GM12878 (cell line): ENCODE results near the gene MGAT4B. TPM values are rescaled to one million over a fixed set of nuclear protein-coding genes. Genes with fewer than 3 reads are reported as not detected.

Experiments
- ATAC-seq: fragments of 200-7000 bp; cut with Tn5 transposase; 3 replicates; pipeline ENCODE4 v1.9.1; 2020; ENCODE audit warnings: mild to moderate bottlenecking, moderate library complexity
- BruUV-seq: library from RNA; stranded (reverse); fragments of 400-500 nt; replicated peaks from 2 replicates; lab custom pipeline; 2021; lab: Mats Ljungman, UMichigan
- CTCF ChIA-PET: fragments of 300-600 bp; sonication (Branson Sonifier 250); formaldehyde crosslinking; extraction: SDS; loops from one replicate; lab custom pipeline; 2021; ENCODE audit warnings: inconsistent platforms; lab: Yijun Ruan, JAX
- POLR2A ChIA-PET: fragments of 350-600 bp; formaldehyde crosslinking; extraction: SDS; loops from one replicate; lab custom pipeline; 2021; ENCODE audit warnings: inconsistent platforms; lab: Charles Lee
- RAD21 ChIA-PET: fragments of 300-600 bp; sonication (Branson Sonifier 250); formaldehyde crosslinking; loops from one replicate; lab custom pipeline; 2023; ENCODE audit warnings: antibody characterized with exemption; ENCODE audit not compliant: unreplicated experiment; lab: Charles Lee
- SMC1A ChIA-PET: fragments of 300-600 bp; sonication (Branson Sonifier 250); formaldehyde crosslinking; loops from one replicate; lab custom pipeline; 2023; ENCODE audit not compliant: unreplicated experiment, uncharacterized antibody; lab: Charles Lee
- DNase-seq: peaks from one replicate; pipeline ENCODE4 v3.0.0-alpha.2; 2011; ENCODE audit warnings: low read depth, low spot score
- FAIRE-seq: peaks from 3 replicates; lab custom pipeline; 2011; peaks lifted over from hg19 to GRCh38; lab: Jason Lieb, UNC
- H2AFZ ChIP-seq: 2 replicates; pipeline ENCODE4 v1.6.0; 2011; ENCODE audit warnings: low read depth, low read length, control low read depth; ENCODE audit not compliant: control insufficient read depth
- H3K27ac ChIP-seq: 2 replicates; pipeline ENCODE4 v1.5.1; 2011; ENCODE audit warnings: control low read depth; ENCODE audit not compliant: control insufficient read depth, insufficient read depth
- H3K27me3 ChIP-seq, 2 experiments: replicated peaks in 1 of 2; 2 replicates each; pipeline versions ENCODE4 v1.6.0 to v1.6.1; 2011; ENCODE audit warnings: low read length in 1 of 2; ENCODE audit not compliant: control insufficient read depth in 2 of 2, insufficient read depth in 2 of 2
- H3K36me3 ChIP-seq, 2 experiments: 2 replicates each; pipeline ENCODE4 v1.5.1; 2011; ENCODE audit warnings: low read length in 1 of 2; ENCODE audit not compliant: control insufficient read depth in 2 of 2, insufficient read depth in 2 of 2
- H3K4me1 ChIP-seq: 2 replicates; pipeline ENCODE4 v1.6.1; 2011; ENCODE audit warnings: mild to moderate bottlenecking, low read length, moderate library complexity, mixed read lengths; ENCODE audit not compliant: control insufficient read depth, insufficient read depth
- H3K4me2 ChIP-seq: 2 replicates; pipeline ENCODE4 v1.6.0; 2011; ENCODE audit warnings: control low read depth; ENCODE audit not compliant: control insufficient read depth, insufficient read depth
- H3K4me3 ChIP-seq: fragments of 200-600 bp; sonication (generic); 2 replicates; pipeline ENCODE4 v1.5.1; 2016
- H3K79me2 ChIP-seq: 2 replicates; pipeline ENCODE4 v1.6.0; 2011; ENCODE audit warnings: low read length; ENCODE audit not compliant: control insufficient read depth, insufficient read depth
- H3K9ac ChIP-seq: 2 replicates; pipeline ENCODE4 v1.8.0; 2011; ENCODE audit warnings: low read length, control low read depth, mixed read lengths; ENCODE audit not compliant: control insufficient read depth, insufficient read depth
- H3K9me3 ChIP-seq: replicated peaks from 3 replicates; pipeline ENCODE4 v1.5.1; 2011; ENCODE audit warnings: mild to moderate bottlenecking, low read length; ENCODE audit not compliant: control insufficient read depth, insufficient read depth
- H4K20me1 ChIP-seq: 2 replicates; pipeline ENCODE4 v1.6.0; 2011; ENCODE audit not compliant: control insufficient read depth, insufficient read depth
- BACH1 ChIP-seq: fragments of 450-650 bp; IDR thresholded peaks from 2 replicates; pipeline ENCODE4 v1.6.1; 2017; ENCODE audit warnings: mild to moderate bottlenecking, borderline replicate concordance
- CBX5 ChIP-seq: sonication (generic); IDR thresholded peaks from 2 replicates; pipeline ENCODE4 v1.6.1; 2016; ENCODE audit warnings: low read depth, moderate library complexity, mild to moderate bottlenecking, inconsistent platforms
- EP300 ChIP-seq, 2 experiments: fragments of 150-350 bp in 1 of 2; IDR thresholded peaks; 2 replicates each; pipeline ENCODE4 v1.6.1; 2011 to 2012; ENCODE audit warnings: low read depth in 2 of 2, low read length in 2 of 2, borderline replicate concordance in 1 of 2, improper control_type of control experiment in 1 of 2, inconsistent platforms in 1 of 2; ENCODE audit not compliant: control insufficient read depth in 1 of 2
- JUNB ChIP-seq: IDR thresholded peaks from 2 replicates; pipeline ENCODE4 v1.6.1; 2016; ENCODE audit warnings: antibody characterized with exemption, mild to moderate bottlenecking
- SIX5 ChIP-seq: IDR thresholded peaks from 2 replicates; pipeline ENCODE4 v1.6.1; 2011; ENCODE audit warnings: mild to moderate bottlenecking, low read depth, low read length, moderate library complexity; ENCODE audit not compliant: severe bottlenecking
- WGBS: methylation state at CpG from one replicate; pipeline ENCODE4 v1.1.6; 2016; ENCODE audit warnings: low lambda C conversion rate; ENCODE audit not compliant: insufficient replicate concordance, insufficient coverage; ENCODE audit errors: missing lambda C conversion rate; 5-methylcytosine and 5-hydroxymethylcytosine counted together
- in situ Hi-C: fragments of 300-500 bp; cut with MboI; formaldehyde crosslinking; loops from 9 replicates; pipeline ENCODE4 v1.14.3; 2018; ENCODE audit warnings: mixed read lengths
- intact Hi-C: fragments of 100-400 bp; cut with micrococcal nuclease; formaldehyde crosslinking; loops from one replicate; pipeline ENCODE4 v1.14.2; 2022; ENCODE audit not compliant: unreplicated experiment
- polyA plus RNA-seq, 11 experiments: library from polyadenylated mRNA; depleted of rRNA in 4 of 11; unstranded in 6 of 11; stranded (reverse) in 5 of 11; fragments of >200 nt; fragmentation: Nextera tagmentation in 4 of 11; fragmentation: Illumina TruSeq in 1 of 11; extraction: Ambion mirVana in 4 of 11; extraction: Trizol in 1 of 11; gene quantifications; 1 replicate in 1 of 11; 2 replicates in 10 of 11; pipeline versions ENCODE4 v1.2.1 to v1.2.3, GENCODE V29; 2011 to 2016; ENCODE audit warnings: inconsistent platforms in 2 of 11, missing spikeins in 2 of 11, low read depth in 1 of 11
- total RNA-seq, 4 experiments: library from RNA; depleted of rRNA in 3 of 4; stranded (reverse); fragments of >200 nt in 3 of 4; fragmentation: Illumina TruSeq in 1 of 4; extraction: Trizol in 1 of 4; gene quantifications; 2 replicates each; pipeline versions ENCODE4 v1.2.1 to v1.2.3, GENCODE V29; 2013 to 2021
- TF ChIP-seq, protein P1 (sequence below): fragments of 450-650 bp; IDR thresholded peaks from 2 replicates; pipeline ENCODE4 v1.6.1; 2017; ENCODE audit warnings: borderline replicate concordance
- TF ChIP-seq, protein P2 (sequence below): fragments of 450-650 bp; IDR thresholded peaks from 2 replicates; pipeline ENCODE4 v1.6.1; 2017; ENCODE audit warnings: mild to moderate bottlenecking, moderate library complexity

Gene MGAT4B
- total and polyA plus RNA-seq, 10 of the 15 experiments (the other 5 are each of a cell fraction or from before 2014, with no cell fraction given), result 0.60 to 82.5 (median 34.4) TPM; not detected in 1

DNA sequence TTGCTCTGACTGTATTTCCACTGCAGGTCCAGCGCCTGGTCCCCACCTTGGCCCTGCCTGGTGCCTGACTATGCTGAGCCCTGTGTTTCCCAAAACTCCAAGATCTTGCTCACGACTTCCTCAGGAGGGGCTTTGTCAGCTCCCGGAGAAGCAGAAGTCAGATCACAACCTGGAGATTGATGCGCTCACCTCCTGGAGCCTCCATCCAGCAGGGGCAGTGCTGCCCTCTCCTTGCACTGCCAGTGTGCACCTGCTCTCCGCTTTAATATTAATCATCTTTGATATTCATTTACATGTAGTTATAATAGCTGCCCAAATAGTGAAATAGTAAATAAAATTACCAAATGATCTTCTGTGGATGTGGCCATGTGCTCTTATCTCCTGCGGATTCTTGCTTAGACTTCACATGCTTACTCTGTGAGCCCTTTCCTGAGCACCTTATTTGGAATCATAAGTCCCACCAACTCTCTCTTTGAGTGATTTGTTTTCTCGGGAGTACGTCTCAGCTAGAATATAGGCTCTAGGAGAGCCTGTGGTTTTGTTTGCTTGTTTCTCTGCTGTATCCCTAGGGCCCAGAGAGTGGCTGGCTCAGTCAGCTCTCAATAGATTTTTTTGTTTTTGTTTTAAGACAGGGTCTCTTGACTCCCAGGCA, 56.7 kb downstream of the MGAT4B start:
- no peak for TF ChIP-seq SIX5
- no peak for TF ChIP-seq EP300 (IDR thresholded peaks at IDR 0.05; ENCODE audit: borderline replicate concordance in 1 of 2, control insufficient read depth in 1 of 2, low read depth in 2 of 2, low read length in 2 of 2)
- TF ChIP-seq, protein P1, sequence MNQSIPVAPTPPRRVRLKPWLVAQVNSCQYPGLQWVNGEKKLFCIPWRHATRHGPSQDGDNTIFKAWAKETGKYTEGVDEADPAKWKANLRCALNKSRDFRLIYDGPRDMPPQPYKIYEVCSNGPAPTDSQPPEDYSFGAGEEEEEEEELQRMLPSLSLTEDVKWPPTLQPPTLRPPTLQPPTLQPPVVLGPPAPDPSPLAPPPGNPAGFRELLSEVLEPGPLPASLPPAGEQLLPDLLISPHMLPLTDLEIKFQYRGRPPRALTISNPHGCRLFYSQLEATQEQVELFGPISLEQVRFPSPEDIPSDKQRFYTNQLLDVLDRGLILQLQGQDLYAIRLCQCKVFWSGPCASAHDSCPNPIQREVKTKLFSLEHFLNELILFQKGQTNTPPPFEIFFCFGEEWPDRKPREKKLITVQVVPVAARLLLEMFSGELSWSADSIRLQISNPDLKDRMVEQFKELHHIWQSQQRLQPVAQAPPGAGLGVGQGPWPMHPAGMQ, result no peak
- TF ChIP-seq BACH1, result no peak
- no peak for TF ChIP-seq JUNB
- TF ChIP-seq CBX5, result no peak
- TF ChIP-seq, protein P2, sequence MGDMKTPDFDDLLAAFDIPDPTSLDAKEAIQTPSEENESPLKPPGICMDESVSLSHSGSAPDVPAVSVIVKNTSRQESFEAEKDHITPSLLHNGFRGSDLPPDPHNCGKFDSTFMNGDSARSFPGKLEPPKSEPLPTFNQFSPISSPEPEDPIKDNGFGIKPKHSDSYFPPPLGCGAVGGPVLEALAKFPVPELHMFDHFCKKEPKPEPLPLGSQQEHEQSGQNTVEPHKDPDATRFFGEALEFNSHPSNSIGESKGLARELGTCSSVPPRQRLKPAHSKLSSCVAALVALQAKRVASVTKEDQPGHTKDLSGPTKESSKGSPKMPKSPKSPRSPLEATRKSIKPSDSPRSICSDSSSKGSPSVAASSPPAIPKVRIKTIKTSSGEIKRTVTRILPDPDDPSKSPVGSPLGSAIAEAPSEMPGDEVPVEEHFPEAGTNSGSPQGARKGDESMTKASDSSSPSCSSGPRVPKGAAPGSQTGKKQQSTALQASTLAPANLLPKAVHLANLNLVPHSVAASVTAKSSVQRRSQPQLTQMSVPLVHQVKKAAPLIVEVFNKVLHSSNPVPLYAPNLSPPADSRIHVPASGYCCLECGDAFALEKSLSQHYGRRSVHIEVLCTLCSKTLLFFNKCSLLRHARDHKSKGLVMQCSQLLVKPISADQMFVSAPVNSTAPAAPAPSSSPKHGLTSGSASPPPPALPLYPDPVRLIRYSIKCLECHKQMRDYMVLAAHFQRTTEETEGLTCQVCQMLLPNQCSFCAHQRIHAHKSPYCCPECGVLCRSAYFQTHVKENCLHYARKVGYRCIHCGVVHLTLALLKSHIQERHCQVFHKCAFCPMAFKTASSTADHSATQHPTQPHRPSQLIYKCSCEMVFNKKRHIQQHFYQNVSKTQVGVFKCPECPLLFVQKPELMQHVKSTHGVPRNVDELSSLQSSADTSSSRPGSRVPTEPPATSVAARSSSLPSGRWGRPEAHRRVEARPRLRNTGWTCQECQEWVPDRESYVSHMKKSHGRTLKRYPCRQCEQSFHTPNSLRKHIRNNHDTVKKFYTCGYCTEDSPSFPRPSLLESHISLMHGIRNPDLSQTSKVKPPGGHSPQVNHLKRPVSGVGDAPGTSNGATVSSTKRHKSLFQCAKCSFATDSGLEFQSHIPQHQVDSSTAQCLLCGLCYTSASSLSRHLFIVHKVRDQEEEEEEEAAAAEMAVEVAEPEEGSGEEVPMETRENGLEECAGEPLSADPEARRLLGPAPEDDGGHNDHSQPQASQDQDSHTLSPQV, result no peak
- TF ChIP-seq, all 136 proteins: peak for 0
- peaks cover 2 to 10% of the 10 kb centered on the region in 2 experiments; a peak in 3 of 4 replicates for H3K36me3 ChIP-seq
- no peak overlapping the region for H3K27ac ChIP-seq
- H3K4me3 ChIP-seq, result no peak overlapping the region
- H2AFZ ChIP-seq, result no peak overlapping the region
- SMC1A ChIA-PET, result interaction anchor here (0.7 kb wide), 1 partner anchor 13 kb away, joined by 3 read pairs; no protein-coding TSS in a partner anchor
- BruUV-seq, result no TSS peak
- H3K9ac ChIP-seq, result no peak overlapping the region
- no peak for ATAC-seq
- H3K9me3 ChIP-seq, result no peaks in the 10 kb centered on the region
- POLR2A ChIA-PET, result no interaction called here
- peaks cover 42% of the 10 kb centered on the region for H3K79me2 ChIP-seq
- intact Hi-C loops, result no loop called here
- no peaks in the 10 kb centered on the region for H3K4me1 ChIP-seq
- WGBS, result 98% methylated on average over 8 of the region's 8 CpGs
- CTCF ChIA-PET, result interaction anchor here (0.9 to 2.3 kb wide), 4 partner anchors 8 to 72 kb away, joined by 4 to 9 read pairs (median 4); no protein-coding TSS in a partner anchor
- FAIRE-seq, result no peak
- RAD21 ChIA-PET, result interaction anchor here (0.6 kb wide), 1 partner anchor 91 kb away, joined by 3 read pairs; no protein-coding TSS in a partner anchor
- no peak for DNase-seq
- in situ Hi-C loops, result no loop called here
- no peak overlapping the region for H3K4me2 ChIP-seq
- no peaks in the 10 kb centered on the region for H4K20me1 ChIP-seq
- H3K27me3 ChIP-seq, result no peaks in the 10 kb centered on the region
